ENCODE results near the gene FHAD1. TPM values are rescaled to one million over a fixed set of nuclear protein-coding genes. Genes with fewer than 3 reads are reported as not detected.

FHAD1 gene
- polyA plus RNA-seq, 3 donors = 0.67 to 0.69 TPM; not detected in 1

DNA sequence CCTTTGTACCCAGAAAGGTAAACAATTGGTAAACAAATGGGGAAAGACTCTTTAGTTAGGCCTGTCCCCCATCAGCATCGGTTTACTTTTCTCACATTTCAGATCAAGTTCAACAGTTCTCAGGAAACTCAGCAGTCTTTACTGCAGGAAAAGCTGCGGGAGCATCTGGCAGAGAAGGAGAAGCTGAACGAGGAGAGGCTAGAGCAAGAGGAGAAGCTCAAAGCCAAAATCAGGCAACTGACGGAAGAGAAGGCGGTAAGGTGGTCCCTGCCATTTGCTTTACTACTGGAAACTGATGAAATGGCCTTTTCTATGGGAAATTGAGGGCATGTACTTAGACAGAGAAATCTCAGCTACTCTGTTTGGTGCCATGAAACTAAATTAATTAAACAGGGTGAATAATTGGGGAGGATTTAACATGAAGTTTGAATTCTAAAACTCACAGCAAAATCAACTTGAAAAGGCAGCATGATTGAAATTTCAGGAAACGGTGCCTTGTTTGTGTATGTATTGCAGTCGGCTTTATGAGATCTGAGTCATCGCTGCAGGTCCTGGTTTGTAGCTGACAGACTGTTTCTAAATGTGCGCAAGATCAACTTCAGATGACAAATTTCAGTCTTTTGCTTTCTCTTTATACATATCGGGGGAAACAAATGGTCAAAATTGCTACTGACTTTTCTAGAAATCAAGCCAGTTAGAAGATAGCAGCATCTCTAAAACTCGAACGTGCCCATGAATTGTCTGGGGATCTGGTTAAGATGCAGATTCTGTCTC is 94.8 kb downstream of the FHAD1 start:
- intact Hi-C loops (cut with micrococcal nuclease) = loop anchor here in 1 of 2 donors (5.0 kb wide), 1 partner anchor 90 kb away; no protein-coding TSS in a partner anchor
- 68% methylated on average over 5 of the region's 12 CpGs for WGBS (ENCODE audit: insufficient coverage)
- H3K4me1 ChIP-seq (ENCODE audit: control insufficient read depth in 1 of 2, insufficient read depth in 2 of 2, low read length in 2 of 2) = peaks cover 59 to 60% of the 10 kb centered on the region in 2 donors
- TF ChIP-seq, protein P1, sequence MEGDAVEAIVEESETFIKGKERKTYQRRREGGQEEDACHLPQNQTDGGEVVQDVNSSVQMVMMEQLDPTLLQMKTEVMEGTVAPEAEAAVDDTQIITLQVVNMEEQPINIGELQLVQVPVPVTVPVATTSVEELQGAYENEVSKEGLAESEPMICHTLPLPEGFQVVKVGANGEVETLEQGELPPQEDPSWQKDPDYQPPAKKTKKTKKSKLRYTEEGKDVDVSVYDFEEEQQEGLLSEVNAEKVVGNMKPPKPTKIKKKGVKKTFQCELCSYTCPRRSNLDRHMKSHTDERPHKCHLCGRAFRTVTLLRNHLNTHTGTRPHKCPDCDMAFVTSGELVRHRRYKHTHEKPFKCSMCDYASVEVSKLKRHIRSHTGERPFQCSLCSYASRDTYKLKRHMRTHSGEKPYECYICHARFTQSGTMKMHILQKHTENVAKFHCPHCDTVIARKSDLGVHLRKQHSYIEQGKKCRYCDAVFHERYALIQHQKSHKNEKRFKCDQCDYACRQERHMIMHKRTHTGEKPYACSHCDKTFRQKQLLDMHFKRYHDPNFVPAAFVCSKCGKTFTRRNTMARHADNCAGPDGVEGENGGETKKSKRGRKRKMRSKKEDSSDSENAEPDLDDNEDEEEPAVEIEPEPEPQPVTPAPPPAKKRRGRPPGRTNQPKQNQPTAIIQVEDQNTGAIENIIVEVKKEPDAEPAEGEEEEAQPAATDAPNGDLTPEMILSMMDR (IDR thresholded peaks at IDR 0.05) = no peak
- Mint-ChIP-seq H3K27me3 (ENCODE audit: low read depth in 3 of 3) (peaks cover 2 to 10% (median 6%) of the 10 kb centered on the region in 3 donors), H3K4me1 (peaks cover 58% of the 10 kb centered on the region), H3K27ac (peak overlapping the region; percentile 66 to 89 (median 78)), H3K4me3 (peak overlapping the region in 1 of 2 donors; percentile 36), H3K36me3 (peaks cover 3 to 4% of the 10 kb centered on the region in 2 donors), H3K9me3 (peaks cover 0 to 3% (median 0%) of the 10 kb centered on the region in 7 donors)
- H3K27ac ChIP-seq (ENCODE audit: low read depth in 1 of 2, low read length in 2 of 2) = peak overlapping the region in 1 of 2 donors; percentile 66
- no peaks in the 10 kb centered on the region for H3K9me3 ChIP-seq (replicated peaks in 1 of 2; ENCODE audit: control insufficient read depth in 1 of 2, insufficient read depth in 1 of 2, low read length in 2 of 2)
- peak overlapping the region in 1 of 3 experiments; percentile 4 for H3K4me3 ChIP-seq (replicated peaks in 1 of 3; ENCODE audit: low read depth in 2 of 3, low read length in 3 of 3)
- H2AFZ ChIP-seq (ENCODE audit: insufficient read depth, low read depth, low read length, poor library complexity, severe bottlenecking) = no peak overlapping the region
- peak; percentile 72 to 83 (median 78) for DNase-seq
- H3K9ac ChIP-seq (ENCODE audit: insufficient read depth, low read length, poor library complexity, severe bottlenecking) = no peak overlapping the region
- H3K4me2 ChIP-seq (replicated peaks; ENCODE audit: extremely low read depth, low read length, poor library complexity, severe bottlenecking) = peak overlapping the region; percentile 46
- H3K79me2 ChIP-seq (ENCODE audit: insufficient read depth, low read length) = no peaks in the 10 kb centered on the region
- no peaks in the 10 kb centered on the region for H4K20me1 ChIP-seq (ENCODE audit: insufficient read depth, low read length)
- no peaks in the 10 kb centered on the region for H3K36me3 ChIP-seq (replicated peaks in 1 of 2; ENCODE audit: control insufficient read depth in 1 of 2, insufficient read depth in 2 of 2, low read length in 2 of 2)
- no peaks in the 10 kb centered on the region for H3K27me3 ChIP-seq (ENCODE audit: control insufficient read depth in 2 of 2, insufficient read depth in 2 of 2, low read length in 2 of 2)

DNA sequence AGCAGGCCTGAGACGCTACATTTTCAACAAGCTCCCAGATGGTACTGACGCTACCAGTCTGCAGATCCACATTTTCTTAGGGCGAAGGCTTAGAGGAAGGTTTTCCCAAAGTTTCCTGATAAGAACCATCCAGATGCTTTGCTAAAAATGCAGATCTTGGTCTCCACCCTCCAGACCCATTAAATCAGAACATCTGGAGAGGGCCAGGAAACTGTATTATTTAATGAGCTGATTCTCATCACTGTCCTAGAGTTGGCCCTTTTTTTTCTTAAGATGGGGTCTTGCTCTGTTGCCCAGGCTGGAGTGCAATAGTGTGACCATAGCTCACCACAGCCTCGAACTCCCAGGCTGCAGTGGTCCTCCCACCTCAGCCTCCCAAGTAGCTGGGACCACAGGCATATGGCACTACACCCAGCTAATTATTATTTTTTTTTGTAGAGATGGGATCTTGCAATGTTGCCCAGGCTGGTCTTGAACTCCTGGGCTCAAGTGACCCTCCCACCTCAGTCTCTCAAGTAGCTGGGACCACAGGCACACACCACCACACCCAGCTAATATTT is 95.5 kb downstream of the FHAD1 start:
- Histone ChIP-seq H4K20me1 (ENCODE audit: insufficient read depth, low read length) (no peaks in the 10 kb centered on the region), H3K27ac (ENCODE audit: low read depth in 1 of 2, low read length in 2 of 2) (peak overlapping the region in 1 of 2 donors; percentile 66), H3K4me3 (replicated peaks in 1 of 3; ENCODE audit: low read depth in 2 of 3, low read length in 3 of 3) (peak overlapping the region in 1 of 3 experiments; percentile 4), H3K36me3 (replicated peaks in 1 of 2; ENCODE audit: control insufficient read depth in 1 of 2, insufficient read depth in 2 of 2, low read length in 2 of 2) (no peaks in the 10 kb centered on the region), H3K9ac (ENCODE audit: insufficient read depth, low read length, poor library complexity, severe bottlenecking) (no peak overlapping the region), H3K27me3 (ENCODE audit: control insufficient read depth in 2 of 2, insufficient read depth in 2 of 2, low read length in 2 of 2) (no peaks in the 10 kb centered on the region), H3K9me3 (replicated peaks in 1 of 2; ENCODE audit: control insufficient read depth in 1 of 2, insufficient read depth in 1 of 2, low read length in 2 of 2) (no peaks in the 10 kb centered on the region), H3K4me1 (ENCODE audit: control insufficient read depth in 1 of 2, insufficient read depth in 2 of 2, low read length in 2 of 2) (peaks cover 63 to 66% of the 10 kb centered on the region in 2 donors), H2AFZ (ENCODE audit: insufficient read depth, low read depth, low read length, poor library complexity, severe bottlenecking) (no peak overlapping the region), H3K4me2 (replicated peaks; ENCODE audit: extremely low read depth, low read length, poor library complexity, severe bottlenecking) (peak overlapping the region; percentile 46), H3K79me2 (ENCODE audit: insufficient read depth, low read length) (no peaks in the 10 kb centered on the region)
- no peak for DNase-seq
- Mint-ChIP-seq H3K27ac (peak overlapping the region in 4 of 7 donors; percentile 14 to 78 (median 61)), H3K27me3 (ENCODE audit: low read depth in 3 of 3) (peaks cover 2 to 12% (median 6%) of the 10 kb centered on the region in 3 donors), H3K4me1 (peaks cover 65% of the 10 kb centered on the region), H3K9me3 (peaks cover 0 to 3% (median 0%) of the 10 kb centered on the region in 7 donors), H3K4me3 (peak overlapping the region in 1 of 2 donors; percentile 26), H3K36me3 (peaks cover 3 to 4% of the 10 kb centered on the region in 2 donors)
- TF ChIP-seq, protein P1 (IDR thresholded peaks at IDR 0.05) = no peak
- WGBS (ENCODE audit: insufficient coverage) = 75% methylated on average over 1 of the region's 4 CpGs
- intact Hi-C loops (cut with micrococcal nuclease) = loop anchor here in 1 of 2 donors (5.0 kb wide), 1 partner anchor 90 kb away; no protein-coding TSS in a partner anchor
